ENCODE data around the gene UNG. TPM values are rescaled to one million over a fixed set of nuclear protein-coding genes. Genes with fewer than 3 reads are reported as not detected.

UNG gene
- polyA plus RNA-seq, 1 donor from 2014 or later = 38.4 TPM

GRCh38 chr12:109089683-109090082, 7.7 kb upstream of the UNG start:
- no peak overlapping the region for H3K27ac ChIP-seq (ENCODE audit: low read length)
- H3K27me3 ChIP-seq (ENCODE audit: insufficient read depth, low read depth, low read length) = no peaks in the 10 kb centered on the region
- H3F3A ChIP-seq (ENCODE audit: insufficient read depth, low read length, poor library complexity, severe bottlenecking) = no peaks in the 10 kb centered on the region
- no peak for TF ChIP-seq EZH2 (IDR thresholded peaks at IDR 0.05; ENCODE audit: borderline replicate concordance, insufficient read depth, low read length, poor library complexity, severe bottlenecking)
- TF ChIP-seq, protein P1, sequence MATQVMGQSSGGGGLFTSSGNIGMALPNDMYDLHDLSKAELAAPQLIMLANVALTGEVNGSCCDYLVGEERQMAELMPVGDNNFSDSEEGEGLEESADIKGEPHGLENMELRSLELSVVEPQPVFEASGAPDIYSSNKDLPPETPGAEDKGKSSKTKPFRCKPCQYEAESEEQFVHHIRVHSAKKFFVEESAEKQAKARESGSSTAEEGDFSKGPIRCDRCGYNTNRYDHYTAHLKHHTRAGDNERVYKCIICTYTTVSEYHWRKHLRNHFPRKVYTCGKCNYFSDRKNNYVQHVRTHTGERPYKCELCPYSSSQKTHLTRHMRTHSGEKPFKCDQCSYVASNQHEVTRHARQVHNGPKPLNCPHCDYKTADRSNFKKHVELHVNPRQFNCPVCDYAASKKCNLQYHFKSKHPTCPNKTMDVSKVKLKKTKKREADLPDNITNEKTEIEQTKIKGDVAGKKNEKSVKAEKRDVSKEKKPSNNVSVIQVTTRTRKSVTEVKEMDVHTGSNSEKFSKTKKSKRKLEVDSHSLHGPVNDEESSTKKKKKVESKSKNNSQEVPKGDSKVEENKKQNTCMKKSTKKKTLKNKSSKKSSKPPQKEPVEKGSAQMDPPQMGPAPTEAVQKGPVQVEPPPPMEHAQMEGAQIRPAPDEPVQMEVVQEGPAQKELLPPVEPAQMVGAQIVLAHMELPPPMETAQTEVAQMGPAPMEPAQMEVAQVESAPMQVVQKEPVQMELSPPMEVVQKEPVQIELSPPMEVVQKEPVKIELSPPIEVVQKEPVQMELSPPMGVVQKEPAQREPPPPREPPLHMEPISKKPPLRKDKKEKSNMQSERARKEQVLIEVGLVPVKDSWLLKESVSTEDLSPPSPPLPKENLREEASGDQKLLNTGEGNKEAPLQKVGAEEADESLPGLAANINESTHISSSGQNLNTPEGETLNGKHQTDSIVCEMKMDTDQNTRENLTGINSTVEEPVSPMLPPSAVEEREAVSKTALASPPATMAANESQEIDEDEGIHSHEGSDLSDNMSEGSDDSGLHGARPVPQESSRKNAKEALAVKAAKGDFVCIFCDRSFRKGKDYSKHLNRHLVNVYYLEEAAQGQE (IDR thresholded peaks at IDR 0.05; ENCODE audit: borderline replicate concordance) = no peak
- no peak for TF ChIP-seq SMC3 (conservative IDR thresholded peaks at IDR 0.05; ENCODE audit: poor library complexity)
- no peak for TF ChIP-seq TAF1 (IDR thresholded peaks at IDR 0.05; ENCODE audit: low read depth)
- no peak overlapping the region for H3K9ac ChIP-seq (ENCODE audit: low read length)
- no peak overlapping the region for H3K4me3 ChIP-seq (ENCODE audit: low read length)
- H3K4me2 ChIP-seq (ENCODE audit: low read length) = no peak overlapping the region
- no peaks in the 10 kb centered on the region for H3K9me3 ChIP-seq (ENCODE audit: low read length)
- H4K20me1 ChIP-seq (ENCODE audit: insufficient read depth) = no peaks in the 10 kb centered on the region
- H3K9me2 ChIP-seq (ENCODE audit: insufficient read depth, low read length) = no peaks in the 10 kb centered on the region
- H3K36me3 ChIP-seq (ENCODE audit: insufficient read depth, low read length) = peaks cover 11% of the 10 kb centered on the region
- H3K79me2 ChIP-seq (replicated peaks; ENCODE audit: insufficient read depth, low read length) = no peaks in the 10 kb centered on the region
- no peak overlapping the region for H2AFZ ChIP-seq (ENCODE audit: low read depth, low read length)

GRCh38 chr12:109092497-109093021, 4.8 kb upstream of the UNG start:
- H3K9ac ChIP-seq (ENCODE audit: low read length) = peak overlapping the region; percentile 55

More at GRCh38 chr12:109092497-109093021, 4.8 kb upstream of the UNG start:
- H3K9me3 ChIP-seq (ENCODE audit: low read length) = no peaks in the 10 kb centered on the region
- no peaks in the 10 kb centered on the region for H3F3A ChIP-seq (ENCODE audit: insufficient read depth, low read length, poor library complexity, severe bottlenecking)
- H3K4me2 ChIP-seq (ENCODE audit: low read length) = peak overlapping the region; percentile 90
- H3K79me2 ChIP-seq (replicated peaks; ENCODE audit: insufficient read depth, low read length) = no peaks in the 10 kb centered on the region
- H3K9me2 ChIP-seq (ENCODE audit: insufficient read depth, low read length) = no peaks in the 10 kb centered on the region
- peak overlapping the region; percentile 75 for H2AFZ ChIP-seq (ENCODE audit: low read depth, low read length)
- H3K4me3 ChIP-seq (ENCODE audit: low read length) = peak overlapping the region; percentile 71
- H4K20me1 ChIP-seq (ENCODE audit: insufficient read depth) = no peaks in the 10 kb centered on the region
- H3K36me3 ChIP-seq (ENCODE audit: insufficient read depth, low read length) = no peaks in the 10 kb centered on the region
- no peak overlapping the region for H3K27ac ChIP-seq (ENCODE audit: low read length)
- no peaks in the 10 kb centered on the region for H3K27me3 ChIP-seq (ENCODE audit: insufficient read depth, low read depth, low read length)
- TF ChIP-seq TAF1 (IDR thresholded peaks at IDR 0.05; ENCODE audit: low read depth) (no peak), SMC3 (conservative IDR thresholded peaks at IDR 0.05; ENCODE audit: poor library complexity) (no peak), EP300 (conservative IDR thresholded peaks at IDR 0.05; ENCODE audit: poor library complexity, severe bottlenecking) (no peak), EZH2 (IDR thresholded peaks at IDR 0.05; ENCODE audit: borderline replicate concordance, insufficient read depth, low read length, poor library complexity, severe bottlenecking) (no peak), MXI1 (conservative IDR thresholded peaks at IDR 0.05; ENCODE audit: poor library complexity, severe bottlenecking) (no peak), RAD21 (conservative IDR thresholded peaks at IDR 0.05) (no peak), POLR2AphosphoS5 (IDR thresholded peaks at IDR 0.05) (no peak)
- TF ChIP-seq, protein P2, sequence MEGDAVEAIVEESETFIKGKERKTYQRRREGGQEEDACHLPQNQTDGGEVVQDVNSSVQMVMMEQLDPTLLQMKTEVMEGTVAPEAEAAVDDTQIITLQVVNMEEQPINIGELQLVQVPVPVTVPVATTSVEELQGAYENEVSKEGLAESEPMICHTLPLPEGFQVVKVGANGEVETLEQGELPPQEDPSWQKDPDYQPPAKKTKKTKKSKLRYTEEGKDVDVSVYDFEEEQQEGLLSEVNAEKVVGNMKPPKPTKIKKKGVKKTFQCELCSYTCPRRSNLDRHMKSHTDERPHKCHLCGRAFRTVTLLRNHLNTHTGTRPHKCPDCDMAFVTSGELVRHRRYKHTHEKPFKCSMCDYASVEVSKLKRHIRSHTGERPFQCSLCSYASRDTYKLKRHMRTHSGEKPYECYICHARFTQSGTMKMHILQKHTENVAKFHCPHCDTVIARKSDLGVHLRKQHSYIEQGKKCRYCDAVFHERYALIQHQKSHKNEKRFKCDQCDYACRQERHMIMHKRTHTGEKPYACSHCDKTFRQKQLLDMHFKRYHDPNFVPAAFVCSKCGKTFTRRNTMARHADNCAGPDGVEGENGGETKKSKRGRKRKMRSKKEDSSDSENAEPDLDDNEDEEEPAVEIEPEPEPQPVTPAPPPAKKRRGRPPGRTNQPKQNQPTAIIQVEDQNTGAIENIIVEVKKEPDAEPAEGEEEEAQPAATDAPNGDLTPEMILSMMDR (IDR thresholded peaks at IDR 0.05; ENCODE audit: poor library complexity, severe bottlenecking) = no peak
- TF ChIP-seq, protein P1 (IDR thresholded peaks at IDR 0.05; ENCODE audit: borderline replicate concordance) = no peak

All from neural cell (in vitro differentiated cells).